Cardiac fibroblast (primary cell): Measurements from ENCODE around the gene MTNR1B.

ENCODE experiments used
- DNase-seq, 2 donors: peaks; one replicate each; pipeline versions ENCODE4 v3.0.0 to v3.0.0-alpha.2; 2010; ENCODE audit warnings: low read depth in 2 of 2
- H3K4me3 ChIP-seq, 2 donors: replicated peaks in 1 of 2; 1 replicate in 1 of 2; 2 replicates in 1 of 2; pipeline ENCODE4 v1.5.1; 2011; ENCODE audit warnings: low read depth in 2 of 2, low read length in 2 of 2, mild to moderate bottlenecking in 2 of 2, moderate library complexity in 1 of 2
- CTCF ChIP-seq: IDR thresholded peaks from one replicate; pipeline ENCODE4 v1.5.1; 2011; ENCODE audit warnings: low read depth, mild to moderate bottlenecking, low read length, inconsistent platforms

The MTNR1B gene

GRCh38 chr11:92941676-92942571 is 27.5 kb upstream of the MTNR1B start:
- peak; percentile 59 to 60 for DNase-seq
- H3K4me3 ChIP-seq, result no peak overlapping the region
- peak; percentile 65 for TF ChIP-seq CTCF

GRCh38 chr11:92946707-92947106 is 22.7 kb upstream of the MTNR1B start:
- DNase-seq, result no peak
- TF ChIP-seq CTCF, result no peak
- no peak overlapping the region for H3K4me3 ChIP-seq

GRCh38 chr11:92948116-92948515 is 21.3 kb upstream of the MTNR1B start:
- TF ChIP-seq CTCF, result no peak
- no peak for DNase-seq
- H3K4me3 ChIP-seq, result no peak overlapping the region

GRCh38 chr11:92954003-92954402 is 15.4 kb upstream of the MTNR1B start:
- TF ChIP-seq CTCF, result no peak
- H3K4me3 ChIP-seq, result no peak overlapping the region

GRCh38 chr11:92955860-92956259 is 13.6 kb upstream of the MTNR1B start:
- H3K4me3 ChIP-seq, result no peak overlapping the region
- no peak for TF ChIP-seq CTCF
- no peak for DNase-seq

More at GRCh38 chr11:92954003-92954402, 15.4 kb upstream of the MTNR1B start:
- no peak for DNase-seq

GRCh38 chr11:92960886-92961285 is 8.6 kb upstream of the MTNR1B start:
- H3K4me3 ChIP-seq, result no peak overlapping the region
- DNase-seq, result no peak
- TF ChIP-seq CTCF, result no peak
